K562 (cell line): ENCODE measurements around the gene SLC9A2. TPM values are rescaled to one million over a fixed set of nuclear protein-coding genes. Genes with fewer than 3 reads are reported as not detected.

Experiments used
- ATAC-seq: fragments of 200-7000 bp; cut with Tn5 transposase; 3 replicates; pipeline ENCODE4 v1.9.1; 2020; ENCODE audit warnings: moderate library complexity
- BruUV-seq: library from RNA; stranded (reverse); fragments of 400-500 nt; replicated peaks from 2 replicates; lab custom pipeline; 2021; lab: Mats Ljungman, UMichigan
- CTCF ChIA-PET: fragments of 300-600 bp; formaldehyde crosslinking; extraction: SDS; loops from one replicate; lab custom pipeline; 2021; ENCODE audit warnings: low intra/inter-chr PET ratio; lab: Yijun Ruan, JAX
- POLR2A ChIA-PET: fragments of 300-600, 350-650 bp; sonication (Branson Sonifier 250); formaldehyde crosslinking; extraction: SDS; loops from one replicate; lab custom pipeline; 2021; ENCODE audit warnings: antibody characterized with exemption, inconsistent platforms; lab: Yijun Ruan, JAX
- DNase-seq, 4 experiments: peaks; one replicate each; pipeline versions ENCODE4 v3.0.0 to v3.0.0-alpha.2; 2011 to 2018; ENCODE audit warnings: low spot score in 3 of 4, mixed read lengths in 3 of 4; ENCODE audit errors: extremely low read depth in 1 of 4
- FAIRE-seq: peaks from 2 replicates; lab custom pipeline; 2011; peaks lifted over from hg19 to GRCh38; lab: Jason Lieb, UNC
- H2AFZ ChIP-seq: 2 replicates; pipeline ENCODE4 v1.6.0; 2011; ENCODE audit warnings: low read depth, low read length, control low read depth, inconsistent platforms
- H3K27ac ChIP-seq: fragments of 200-600 bp; 3 replicates; pipeline ENCODE4 v1.8.0; 2011; ENCODE audit warnings: low read depth, mild to moderate bottlenecking, control low read depth, inconsistent platforms, low read length, moderate library complexity, mixed read lengths; ENCODE audit errors: extremely low read depth
- H3K27me3 ChIP-seq, 2 experiments: fragments of 300-600 bp in 1 of 2; 2 replicates in 1 of 2; 3 replicates in 1 of 2; pipeline versions ENCODE4 v1.6.0 to v1.8.0; 2011; ENCODE audit warnings: inconsistent platforms in 2 of 2, low read length in 2 of 2, mild to moderate bottlenecking in 1 of 2, mixed read lengths in 1 of 2, moderate library complexity in 1 of 2; ENCODE audit not compliant: control insufficient read depth in 2 of 2, insufficient read depth in 2 of 2
- H3K36me3 ChIP-seq: fragments of 300-600 bp; 3 replicates; pipeline ENCODE4 v1.8.0; 2011; ENCODE audit warnings: mild to moderate bottlenecking, low read length, inconsistent platforms; ENCODE audit not compliant: control insufficient read depth, insufficient read depth
- H3K4me1 ChIP-seq, 2 experiments: fragments of 200-600 bp in 1 of 2; replicated peaks in 1 of 2; 2 replicates in 1 of 2; 3 replicates in 1 of 2; pipeline versions ENCODE4 v1.5.1 to v1.8.0; 2011; ENCODE audit warnings: inconsistent platforms in 2 of 2, low read length in 2 of 2, mild to moderate bottlenecking in 1 of 2, mixed read lengths in 1 of 2, moderate library complexity in 1 of 2; ENCODE audit not compliant: control insufficient read depth in 2 of 2, insufficient read depth in 2 of 2
- H3K4me2 ChIP-seq: 2 replicates; pipeline ENCODE4 v1.6.1; 2011; ENCODE audit warnings: low read length, control low read depth, inconsistent platforms, mixed read lengths; ENCODE audit not compliant: insufficient read depth
- H3K4me3 ChIP-seq: fragments of 200-600 bp; sonication (generic), shearing (Covaris generic); 2 replicates; pipeline ENCODE4 v1.5.1; 2016; ENCODE audit warnings: control low read depth, inconsistent platforms
- H3K79me2 ChIP-seq: fragments of 200-600 bp; 3 replicates; pipeline ENCODE4 v1.8.0; 2011; ENCODE audit warnings: low read length, inconsistent platforms; ENCODE audit not compliant: control insufficient read depth, insufficient read depth
- H3K9ac ChIP-seq, 2 experiments: 2 replicates each; pipeline versions ENCODE4 v1.6.0 to v1.6.1; 2011; ENCODE audit warnings: low read depth in 2 of 2, low read length in 2 of 2, control low read depth in 1 of 2, inconsistent platforms in 1 of 2, mild to moderate bottlenecking in 1 of 2, mixed read lengths in 1 of 2; ENCODE audit not compliant: insufficient read depth in 1 of 2
- H3K9me1 ChIP-seq: one replicate; pipeline ENCODE4 v1.6.0; 2011; ENCODE audit warnings: inconsistent platforms, mild to moderate bottlenecking, low read length, moderate library complexity; ENCODE audit not compliant: control insufficient read depth, insufficient read depth
- H3K9me3 ChIP-seq: replicated peaks from 2 replicates; pipeline ENCODE4 v1.5.1; 2011; ENCODE audit warnings: low read depth, low read length, inconsistent platforms; ENCODE audit not compliant: control insufficient read depth, insufficient read depth
- H4K20me1 ChIP-seq: replicated peaks from 2 replicates; pipeline ENCODE4 v1.6.1; 2011; ENCODE audit warnings: low read length, inconsistent platforms, mixed read lengths; ENCODE audit not compliant: control insufficient read depth, insufficient read depth
- ADNP ChIP-seq: fragments of 200-800 bp; sonication (Bioruptor generic); IDR thresholded peaks from 2 replicates; pipeline ENCODE4 v1.6.1; 2016; ENCODE audit warnings: missing genetic modification characterization, missing compliant biosample characterization
- ATF3 ChIP-seq, 2 experiments: fragments of 450-650 bp in 1 of 2; sonication (generic) in 1 of 2; formaldehyde crosslinking in 1 of 2; IDR thresholded peaks in 1 of 2; conservative IDR thresholded peaks in 1 of 2; 2 replicates each; pipeline versions ENCODE4 v1.6.1 to v1.8.1; 2016 to 2023; ENCODE audit warnings: mild to moderate bottlenecking in 2 of 2, moderate library complexity in 2 of 2, inconsistent platforms in 1 of 2, missing genetic modification reagents in 1 of 2
- BHLHE40 ChIP-seq: IDR thresholded peaks from 2 replicates; pipeline ENCODE4 v1.6.1; 2011; ENCODE audit warnings: low read length, improper control_type of control experiment
- BRCA1 ChIP-seq, 2 experiments: fragments of 450-650 bp in 1 of 2; sonication (generic) in 1 of 2; formaldehyde crosslinking in 1 of 2; IDR thresholded peaks; 2 replicates each; pipeline versions ENCODE4 v1.5.0 to v1.6.1; 2017 to 2020; ENCODE audit warnings: mild to moderate bottlenecking in 1 of 2, missing genetic modification reagents in 1 of 2
- CBX1 ChIP-seq: sonication (generic); IDR thresholded peaks from 2 replicates; pipeline ENCODE4 v1.6.1; 2016; ENCODE audit warnings: antibody characterized with exemption, low read depth, mild to moderate bottlenecking
- DDX20 ChIP-seq: fragments of 450-650 bp; IDR thresholded peaks from 2 replicates; pipeline ENCODE4 v1.6.1; 2016; ENCODE audit warnings: missing genetic modification characterization, low read depth, mild to moderate bottlenecking, missing compliant biosample characterization, moderate library complexity
- E2F1 ChIP-seq: sonication (generic); formaldehyde crosslinking; IDR thresholded peaks from 2 replicates; pipeline ENCODE4 v1.8.1; 2023; ENCODE audit warnings: mild to moderate bottlenecking, missing genetic modification reagents, moderate library complexity
- KAT2B ChIP-seq: IDR thresholded peaks from one replicate; pipeline ENCODE4 v1.6.1; 2012; ENCODE audit warnings: low read depth, mild to moderate bottlenecking, control low read depth, inconsistent platforms, low read length, moderate library complexity
- KAT8 ChIP-seq: fragments of 450-650 bp; IDR thresholded peaks from 2 replicates; pipeline ENCODE4 v1.6.1; 2016; ENCODE audit warnings: low read depth, mild to moderate bottlenecking
- MEF2D ChIP-seq: conservative IDR thresholded peaks from 2 replicates; pipeline ENCODE4 v1.6.1; 2016; ENCODE audit warnings: low read depth, missing genetic modification characterization, missing compliant biosample characterization
- NEUROD1 ChIP-seq: fragments of 150-350 bp; IDR thresholded peaks from 2 replicates; pipeline ENCODE4 v1.6.1; 2014; ENCODE audit warnings: borderline replicate concordance, low read length, low read depth; ENCODE audit not compliant: partially characterized antibody
- PTRF ChIP-seq: fragments of 450-650 bp; IDR thresholded peaks from 2 replicates; pipeline ENCODE4 v1.6.1; 2016; ENCODE audit warnings: mild to moderate bottlenecking, missing genetic modification characterization, missing compliant biosample characterization
- ZKSCAN8 ChIP-seq: fragments of 200-800 bp; sonication (Bioruptor generic); IDR thresholded peaks from 2 replicates; pipeline ENCODE4 v1.6.1; 2016; ENCODE audit warnings: missing genetic modification characterization, missing compliant biosample characterization
- ZNF41 ChIP-seq: fragments of 250-450 bp; sonication (Bioruptor Pico); conservative IDR thresholded peaks from 2 replicates; pipeline ENCODE4 v1.4.0; 2020; ENCODE audit warnings: mild to moderate bottlenecking
- ZNF696 ChIP-seq: fragments of 250-450 bp; sonication (Bioruptor Pico); conservative IDR thresholded peaks from 2 replicates; pipeline ENCODE4 v1.4.0; 2020; ENCODE audit warnings: mild to moderate bottlenecking, moderate library complexity
- WGBS: fragments of 100-300 bp; shearing (Covaris generic); methylation state at CpG from one replicate; pipeline ENCODE4 v1.1.6; 2016; ENCODE audit warnings: low coverage, mixed read lengths; ENCODE audit not compliant: insufficient coverage; ENCODE audit errors: missing lambda C conversion rate; 5-methylcytosine and 5-hydroxymethylcytosine counted together
- in situ Hi-C: fragments of 300-500 bp; cut with MboI; formaldehyde crosslinking; loops from 4 replicates; pipeline ENCODE4 v1.15.0; 2018; ENCODE audit warnings: inconsistent platforms, mixed read lengths
- intact Hi-C: fragments of 100-400 bp; cut with micrococcal nuclease; formaldehyde crosslinking; loops from 2 replicates; pipeline ENCODE4 v1.14.2; 2022
- polyA plus RNA-seq, 8 experiments: library from polyadenylated mRNA; depleted of rRNA in 4 of 8; stranded (reverse) in 5 of 8; unstranded in 3 of 8; fragments of >200 nt; fragmentation: Nextera tagmentation in 2 of 8; fragmentation: Illumina TruSeq in 1 of 8; extraction: Ambion mirVana in 2 of 8; extraction: Trizol in 1 of 8; gene quantifications; 2 replicates each; pipeline versions ENCODE4 v1.2.1 to v1.2.3, GENCODE V29; 2011 to 2014; ENCODE audit warnings: inconsistent platforms in 1 of 8, missing spikeins in 1 of 8
- total RNA-seq, 7 experiments: library from RNA; depleted of rRNA in 6 of 7; stranded (reverse); fragments of >200 nt in 6 of 7; fragmentation: Illumina TruSeq in 2 of 7; extraction: Trizol in 2 of 7; gene quantifications; 2 replicates each; pipeline versions ENCODE4 v1.2.1 to v1.2.3, GENCODE V29; 2011 to 2021; ENCODE audit warnings: low replicate concordance in 1 of 7

SLC9A2 gene
- total and polyA plus RNA-seq, 9 of the 15 experiments (the other 6 are each of a cell fraction or from before 2014, with no cell fraction given): 0.45 to 3.3 (median 1.6) TPM

- FAIRE-seq: peak; percentile 65
- in situ Hi-C loops (no loop called here), intact Hi-C loops (no loop called here)
- Histone ChIP-seq H3K27ac (peak overlapping the region; percentile 69), H3K79me2 (peaks cover 40% of the 10 kb centered on the region), H3K9ac (peak overlapping the region; percentile 83 to 98), H3K27me3 (no peaks in the 10 kb centered on the region), H3K4me2 (peak overlapping the region; percentile 93), H3K36me3 (peaks cover 5% of the 10 kb centered on the region), H3K9me3 (no peaks in the 10 kb centered on the region), H2AFZ (peak overlapping the region; percentile 98), H3K4me1 (peaks cover 6 to 10% of the 10 kb centered on the region in 2 experiments), H4K20me1 (peaks cover 10% of the 10 kb centered on the region; the same call in 1 of the 2 replicates), H3K9me1 (no peaks in the 10 kb centered on the region), H3K4me3 (peak overlapping the region; percentile 79)
- CTCF ChIA-PET: no interaction called here
- peak; percentile 96 for ATAC-seq
- TSS peak; percentile 86 for BruUV-seq
- POLR2A ChIA-PET: interaction anchor here (0.6 to 1.6 kb wide), 6 partner anchors 17 to 121 kb away, joined by 3 to 8 read pairs (median 4); no protein-coding TSS in a partner anchor
- peak; percentile 90 to 97 (median 95) for DNase-seq
- WGBS: under 1% methylated on average over 42 of the region's 52 CpGs
- TF ChIP-seq PTRF (tag) (no peak), KAT2B (no peak), ADNP (tag) (0 out of 2 replicates have a peak, but pooled peaks have one; percentile 13), CBX1 (peak; percentile 77), MEF2D (tag) (no peak), DDX20 (tag) (no peak), E2F1 (CRISPR knock-in tag) (0 out of 2 replicates have a peak, but pooled peaks have one; percentile 44), BHLHE40 (0 out of 2 replicates have a peak, but pooled peaks have one; percentile 4), ATF3 (IDR thresholded peaks at IDR 0.05) (no peak), ATF3 (CRISPR knock-in tag; conservative IDR thresholded peaks at IDR 0.05) (no peak), ZNF696 (CRISPR knock-in tag) (no peak), ZNF41 (CRISPR knock-in tag) (no peak), KAT8 (no peak), ZKSCAN8 (CRISPR knock-in tag) (no peak), NEUROD1 (no peak), BRCA1 (IDR thresholded peaks at IDR 0.05) (no peak), BRCA1 (CRISPR knock-in tag; IDR thresholded peaks at IDR 0.05) (no peak)
Measured at GRCh38 chr2:102736410-102737409, 117.4 kb downstream of the SLC9A2 start.
